Immature natural killer cell (primary cell): Measurements from ENCODE around the gene SLC22A24. TPM values are rescaled to one million over a fixed set of nuclear protein-coding genes. Genes with fewer than 3 reads are reported as not detected.

Experiments
- polyA plus RNA-seq, 3 donors: library from polyadenylated mRNA; unstranded; fragments of 300-500 nt; fragmentation: Illumina TruSeq; gene quantifications; one replicate each; pipeline ENCODE4 v1.2.3, GENCODE V29; 2021

The SLC22A24 gene
- polyA plus RNA-seq, 3 donors from 2014 or later: not detected

Other genes with a start within 250 kb of the SLC22A24 start
- not detected for gene CHRM1, start 222.9 kb downstream of the SLC22A24 start, polyA plus RNA-seq
- not detected for gene SLC22A6, start 159.3 kb downstream of the SLC22A24 start, polyA plus RNA-seq
- gene SLC22A8, start 128.4 kb downstream of the SLC22A24 start, polyA plus RNA-seq: not detected
- not detected for gene SLC22A25, start 99.4 kb upstream of the SLC22A24 start, polyA plus RNA-seq
- not detected for gene SLC22A9, start 225.6 kb upstream of the SLC22A24 start, polyA plus RNA-seq